ENCODE data around the gene MED9.
"Not testable (repeated sequence)": the region's sequence is repeated elsewhere in the genome, so short reads cannot be mapped to it uniquely, and the experiment has no call there.

The MED9 gene

GRCh38 chr17:17454700-17455099 is 22.1 kb upstream of the MED9 start:
- H3K4me3 ChIP-seq (ENCODE audit: low read length in 2 of 2); H3K9me3 ChIP-seq (ENCODE audit: control insufficient read depth in 2 of 2, low read length in 2 of 2); H3K27ac ChIP-seq (ENCODE audit: low read length); H3K36me3 ChIP-seq (ENCODE audit: control insufficient read depth in 2 of 2, insufficient read depth in 2 of 2, low read length in 2 of 2); H3K4me1 ChIP-seq (ENCODE audit: control insufficient read depth, insufficient read depth, low read length); H3K9ac ChIP-seq (ENCODE audit: low read length in 2 of 2): not testable (repeated sequence)
- peaks cover 4 to 13% of the 10 kb centered on the region in 2 donors for H3K27me3 ChIP-seq (ENCODE audit: control insufficient read depth in 1 of 2, insufficient read depth in 2 of 2, low read length in 2 of 2)

- Histone ChIP-seq H3K9ac (ENCODE audit: low read length in 2 of 2) (no peak overlapping the region), H3K4me1 (ENCODE audit: control insufficient read depth, insufficient read depth, low read length) (no peaks in the 10 kb centered on the region), H3K36me3 (ENCODE audit: control insufficient read depth in 2 of 2, insufficient read depth in 2 of 2, low read length in 2 of 2) (no peaks in the 10 kb centered on the region), H3K9me3 (ENCODE audit: control insufficient read depth in 2 of 2, low read length in 2 of 2) (no peaks in the 10 kb centered on the region), H3K4me3 (ENCODE audit: low read length in 2 of 2) (no peak overlapping the region), H3K27ac (ENCODE audit: low read length) (no peak overlapping the region), H3K27me3 (ENCODE audit: control insufficient read depth in 1 of 2, insufficient read depth in 2 of 2, low read length in 2 of 2) (peaks cover 4 to 12% of the 10 kb centered on the region in 2 donors)
Measured at GRCh38 chr17:17455173-17455572, 21.6 kb upstream of the MED9 start.

- Histone ChIP-seq H3K36me3 (ENCODE audit: control insufficient read depth in 2 of 2, insufficient read depth in 2 of 2, low read length in 2 of 2) (no peaks in the 10 kb centered on the region), H3K9me3 (ENCODE audit: control insufficient read depth in 2 of 2, low read length in 2 of 2) (no peaks in the 10 kb centered on the region), H3K9ac (ENCODE audit: low read length in 2 of 2) (no peak overlapping the region), H3K4me3 (ENCODE audit: low read length in 2 of 2) (no peak overlapping the region), H3K4me1 (ENCODE audit: control insufficient read depth, insufficient read depth, low read length) (no peaks in the 10 kb centered on the region), H3K27ac (ENCODE audit: low read length) (no peak overlapping the region), H3K27me3 (ENCODE audit: control insufficient read depth in 1 of 2, insufficient read depth in 2 of 2, low read length in 2 of 2) (peaks cover 4 to 12% of the 10 kb centered on the region in 2 donors)
Measured at GRCh38 chr17:17456251-17456650, 20.5 kb upstream of the MED9 start.

- no peak overlapping the region for H3K27ac ChIP-seq (ENCODE audit: low read length)
- no peaks in the 10 kb centered on the region for H3K36me3 ChIP-seq (ENCODE audit: control insufficient read depth in 2 of 2, insufficient read depth in 2 of 2, low read length in 2 of 2)
- peaks cover 4 to 12% of the 10 kb centered on the region in 2 donors for H3K27me3 ChIP-seq (ENCODE audit: control insufficient read depth in 1 of 2, insufficient read depth in 2 of 2, low read length in 2 of 2)
- H3K4me3 ChIP-seq (ENCODE audit: low read length in 2 of 2) = no peak overlapping the region
- H3K9ac ChIP-seq (ENCODE audit: low read length in 2 of 2) = no peak overlapping the region
- no peaks in the 10 kb centered on the region for H3K9me3 ChIP-seq (ENCODE audit: control insufficient read depth in 2 of 2, low read length in 2 of 2)
- no peaks in the 10 kb centered on the region for H3K4me1 ChIP-seq (ENCODE audit: control insufficient read depth, insufficient read depth, low read length)
Measured at GRCh38 chr17:17457680-17458079, 19.1 kb upstream of the MED9 start.

- Histone ChIP-seq H3K9me3 (ENCODE audit: control insufficient read depth in 2 of 2, low read length in 2 of 2) (no peaks in the 10 kb centered on the region), H3K36me3 (ENCODE audit: control insufficient read depth in 2 of 2, insufficient read depth in 2 of 2, low read length in 2 of 2) (no peaks in the 10 kb centered on the region), H3K9ac (ENCODE audit: low read length in 2 of 2) (no peak overlapping the region), H3K4me3 (ENCODE audit: low read length in 2 of 2) (no peak overlapping the region), H3K27ac (ENCODE audit: low read length) (no peak overlapping the region), H3K4me1 (ENCODE audit: control insufficient read depth, insufficient read depth, low read length) (no peaks in the 10 kb centered on the region), H3K27me3 (ENCODE audit: control insufficient read depth in 1 of 2, insufficient read depth in 2 of 2, low read length in 2 of 2) (peaks cover 3 to 4% of the 10 kb centered on the region in 2 donors)
Measured at GRCh38 chr17:17460038-17460437, 16.8 kb upstream of the MED9 start.

- H3K27ac ChIP-seq (ENCODE audit: low read length) = no peak overlapping the region
- no peaks in the 10 kb centered on the region for H3K9me3 ChIP-seq (ENCODE audit: control insufficient read depth in 2 of 2, low read length in 2 of 2)
- peaks cover 0 to 6% of the 10 kb centered on the region in 2 donors for H3K27me3 ChIP-seq (ENCODE audit: control insufficient read depth in 1 of 2, insufficient read depth in 2 of 2, low read length in 2 of 2)
- no peak overlapping the region for H3K9ac ChIP-seq (ENCODE audit: low read length in 2 of 2)
- no peaks in the 10 kb centered on the region for H3K36me3 ChIP-seq (ENCODE audit: control insufficient read depth in 2 of 2, insufficient read depth in 2 of 2, low read length in 2 of 2)
- H3K4me3 ChIP-seq (ENCODE audit: low read length in 2 of 2) = no peak overlapping the region
- H3K4me1 ChIP-seq (ENCODE audit: control insufficient read depth, insufficient read depth, low read length) = no peaks in the 10 kb centered on the region
Measured at GRCh38 chr17:17462048-17462824, 14.6 kb upstream of the MED9 start.

GRCh38 chr17:17463821-17464220 is 13.0 kb upstream of the MED9 start:
- H3K4me3 ChIP-seq (ENCODE audit: low read length in 2 of 2) = no peak overlapping the region
- H3K27me3 ChIP-seq (ENCODE audit: control insufficient read depth in 1 of 2, insufficient read depth in 2 of 2, low read length in 2 of 2) = peaks cover 0 to 6% of the 10 kb centered on the region in 2 donors
- no peaks in the 10 kb centered on the region for H3K36me3 ChIP-seq (ENCODE audit: control insufficient read depth in 2 of 2, insufficient read depth in 2 of 2, low read length in 2 of 2)
- H3K9ac ChIP-seq (ENCODE audit: low read length in 2 of 2) = no peak overlapping the region
- H3K27ac ChIP-seq (ENCODE audit: low read length) = no peak overlapping the region
- H3K4me1 ChIP-seq (ENCODE audit: control insufficient read depth, insufficient read depth, low read length) = no peaks in the 10 kb centered on the region
- H3K9me3 ChIP-seq (ENCODE audit: control insufficient read depth in 2 of 2, low read length in 2 of 2) = no peaks in the 10 kb centered on the region

- peaks cover 7 to 12% of the 10 kb centered on the region in 2 donors for H3K27me3 ChIP-seq (ENCODE audit: control insufficient read depth in 1 of 2, insufficient read depth in 2 of 2, low read length in 2 of 2)
- not testable (repeated sequence) for H3K9me3 ChIP-seq (ENCODE audit: control insufficient read depth in 2 of 2, low read length in 2 of 2); H3K4me3 ChIP-seq (ENCODE audit: low read length in 2 of 2); H3K36me3 ChIP-seq (ENCODE audit: control insufficient read depth in 2 of 2, insufficient read depth in 2 of 2, low read length in 2 of 2); H3K27ac ChIP-seq (ENCODE audit: low read length); H3K4me1 ChIP-seq (ENCODE audit: control insufficient read depth, insufficient read depth, low read length); H3K9ac ChIP-seq (ENCODE audit: low read length in 2 of 2)
Measured at GRCh38 chr17:17465878-17466277, 10.9 kb upstream of the MED9 start.

GRCh38 chr17:17466511-17466910 is 10.3 kb upstream of the MED9 start:
- Histone ChIP-seq H3K4me3 (ENCODE audit: low read length in 2 of 2) (no peak overlapping the region), H3K27ac (ENCODE audit: low read length) (no peak overlapping the region), H3K27me3 (ENCODE audit: control insufficient read depth in 1 of 2, insufficient read depth in 2 of 2, low read length in 2 of 2) (peaks cover 7 to 12% of the 10 kb centered on the region in 2 donors), H3K9me3 (ENCODE audit: control insufficient read depth in 2 of 2, low read length in 2 of 2) (no peaks in the 10 kb centered on the region), H3K36me3 (ENCODE audit: control insufficient read depth in 2 of 2, insufficient read depth in 2 of 2, low read length in 2 of 2) (no peaks in the 10 kb centered on the region), H3K9ac (ENCODE audit: low read length in 2 of 2) (no peak overlapping the region), H3K4me1 (ENCODE audit: control insufficient read depth, insufficient read depth, low read length) (no peaks in the 10 kb centered on the region)

- Histone ChIP-seq H3K4me3 (ENCODE audit: low read length in 2 of 2) (no peak overlapping the region), H3K36me3 (ENCODE audit: control insufficient read depth in 2 of 2, insufficient read depth in 2 of 2, low read length in 2 of 2) (no peaks in the 10 kb centered on the region), H3K9ac (ENCODE audit: low read length in 2 of 2) (no peak overlapping the region), H3K9me3 (ENCODE audit: control insufficient read depth in 2 of 2, low read length in 2 of 2) (no peaks in the 10 kb centered on the region), H3K27me3 (ENCODE audit: control insufficient read depth in 1 of 2, insufficient read depth in 2 of 2, low read length in 2 of 2) (peaks cover 7 to 12% of the 10 kb centered on the region in 2 donors), H3K4me1 (ENCODE audit: control insufficient read depth, insufficient read depth, low read length) (no peaks in the 10 kb centered on the region), H3K27ac (ENCODE audit: low read length) (no peak overlapping the region)
Measured at GRCh38 chr17:17467016-17467415, 9.8 kb upstream of the MED9 start.

- Histone ChIP-seq H3K9me3 (ENCODE audit: control insufficient read depth in 2 of 2, low read length in 2 of 2) (no peaks in the 10 kb centered on the region), H3K9ac (ENCODE audit: low read length in 2 of 2) (no peak overlapping the region), H3K27ac (ENCODE audit: low read length) (no peak overlapping the region), H3K27me3 (ENCODE audit: control insufficient read depth in 1 of 2, insufficient read depth in 2 of 2, low read length in 2 of 2) (peaks cover 7 to 12% of the 10 kb centered on the region in 2 donors), H3K4me3 (ENCODE audit: low read length in 2 of 2) (no peak overlapping the region), H3K4me1 (ENCODE audit: control insufficient read depth, insufficient read depth, low read length) (no peaks in the 10 kb centered on the region), H3K36me3 (ENCODE audit: control insufficient read depth in 2 of 2, insufficient read depth in 2 of 2, low read length in 2 of 2) (no peaks in the 10 kb centered on the region)
Measured at GRCh38 chr17:17467720-17468119, 9.1 kb upstream of the MED9 start.
